ENCODE results near the gene RTL1.

- TF ChIP-seq POLR2AphosphoS5 (IDR thresholded peaks at IDR 0.05) = no peak
- TF ChIP-seq, protein P1, sequence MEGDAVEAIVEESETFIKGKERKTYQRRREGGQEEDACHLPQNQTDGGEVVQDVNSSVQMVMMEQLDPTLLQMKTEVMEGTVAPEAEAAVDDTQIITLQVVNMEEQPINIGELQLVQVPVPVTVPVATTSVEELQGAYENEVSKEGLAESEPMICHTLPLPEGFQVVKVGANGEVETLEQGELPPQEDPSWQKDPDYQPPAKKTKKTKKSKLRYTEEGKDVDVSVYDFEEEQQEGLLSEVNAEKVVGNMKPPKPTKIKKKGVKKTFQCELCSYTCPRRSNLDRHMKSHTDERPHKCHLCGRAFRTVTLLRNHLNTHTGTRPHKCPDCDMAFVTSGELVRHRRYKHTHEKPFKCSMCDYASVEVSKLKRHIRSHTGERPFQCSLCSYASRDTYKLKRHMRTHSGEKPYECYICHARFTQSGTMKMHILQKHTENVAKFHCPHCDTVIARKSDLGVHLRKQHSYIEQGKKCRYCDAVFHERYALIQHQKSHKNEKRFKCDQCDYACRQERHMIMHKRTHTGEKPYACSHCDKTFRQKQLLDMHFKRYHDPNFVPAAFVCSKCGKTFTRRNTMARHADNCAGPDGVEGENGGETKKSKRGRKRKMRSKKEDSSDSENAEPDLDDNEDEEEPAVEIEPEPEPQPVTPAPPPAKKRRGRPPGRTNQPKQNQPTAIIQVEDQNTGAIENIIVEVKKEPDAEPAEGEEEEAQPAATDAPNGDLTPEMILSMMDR (IDR thresholded peaks at IDR 0.05) = no peak
- no peak for TF ChIP-seq POLR2A (IDR thresholded peaks at IDR 0.05)
- TF ChIP-seq EP300 (IDR thresholded peaks at IDR 0.05) = no peak
These were observed 39.3 kb downstream of the RTL1 start for GRCh38 chr14:100864206-100864605.

Data from gastroesophageal sphincter (tissue), 3 donors.